Left ventricle myocardium inferior (tissue), 1 donor: ENCODE measurements around the gene ACTMAP. TPM values are rescaled to one million over a fixed set of nuclear protein-coding genes. Genes with fewer than 3 reads are reported as not detected.

Experiments
- DNase-seq: peaks from one replicate; pipeline ENCODE4 v3.0.0-alpha.2; 2020
- H3K27ac ChIP-seq: fragments of 200-600 bp; replicated peaks from 2 replicates; pipeline ENCODE4 v1.8.0; 2021
- H3K27me3 ChIP-seq: fragments of 200-600 bp; 2 replicates; pipeline ENCODE4 v1.8.0; 2021; ENCODE audit warnings: low read depth
- H3K36me3 ChIP-seq: fragments of 200-600 bp; 2 replicates; pipeline ENCODE4 v1.8.0; 2021
- H3K4me1 ChIP-seq: fragments of 200-600 bp; 2 replicates; pipeline ENCODE4 v1.8.0; 2021
- H3K4me3 ChIP-seq: fragments of 200-600 bp; 2 replicates; pipeline ENCODE4 v1.8.0; 2021; ENCODE audit warnings: mild to moderate bottlenecking, moderate library complexity
- H3K9me3 ChIP-seq: fragments of 200-600 bp; replicated peaks from 2 replicates; pipeline ENCODE4 v1.8.0; 2021
- CTCF ChIP-seq: fragments of 200-600 bp; IDR thresholded peaks from 2 replicates; pipeline ENCODE4 v1.8.0; 2021; ENCODE audit warnings: antibody characterized with exemption, mild to moderate bottlenecking, borderline replicate concordance
- intact Hi-C: fragments of 100-400 bp; cut with micrococcal nuclease; formaldehyde crosslinking; loops from one replicate; pipeline ENCODE4 v1.11.0; 2022
- long read RNA-seq: library from polyadenylated mRNA; unstranded; transcript quantifications from one replicate; pipeline ENCODE4 v2.0.0, GENCODE V29; 2021
- total RNA-seq: library from RNA; stranded (reverse); fragmentation: NEBNext Ultra II Directional; extraction: Animal tissue kit (Norgen Biotek cat#: 25700); gene quantifications from one replicate; pipeline ENCODE4 v1.2.1, GENCODE V29; 2021
- donor health status: DM: no; HTN: yes; CAD: no; lungs with severe emphysema.

Gene ACTMAP
- 7.4 TPM for total RNA-seq
- long read RNA-seq, partial matches to known transcripts: 5 of 14 reads
- long read RNA-seq, other reads (novel, unspliced or antisense): 5 of 14 reads

DNA sequence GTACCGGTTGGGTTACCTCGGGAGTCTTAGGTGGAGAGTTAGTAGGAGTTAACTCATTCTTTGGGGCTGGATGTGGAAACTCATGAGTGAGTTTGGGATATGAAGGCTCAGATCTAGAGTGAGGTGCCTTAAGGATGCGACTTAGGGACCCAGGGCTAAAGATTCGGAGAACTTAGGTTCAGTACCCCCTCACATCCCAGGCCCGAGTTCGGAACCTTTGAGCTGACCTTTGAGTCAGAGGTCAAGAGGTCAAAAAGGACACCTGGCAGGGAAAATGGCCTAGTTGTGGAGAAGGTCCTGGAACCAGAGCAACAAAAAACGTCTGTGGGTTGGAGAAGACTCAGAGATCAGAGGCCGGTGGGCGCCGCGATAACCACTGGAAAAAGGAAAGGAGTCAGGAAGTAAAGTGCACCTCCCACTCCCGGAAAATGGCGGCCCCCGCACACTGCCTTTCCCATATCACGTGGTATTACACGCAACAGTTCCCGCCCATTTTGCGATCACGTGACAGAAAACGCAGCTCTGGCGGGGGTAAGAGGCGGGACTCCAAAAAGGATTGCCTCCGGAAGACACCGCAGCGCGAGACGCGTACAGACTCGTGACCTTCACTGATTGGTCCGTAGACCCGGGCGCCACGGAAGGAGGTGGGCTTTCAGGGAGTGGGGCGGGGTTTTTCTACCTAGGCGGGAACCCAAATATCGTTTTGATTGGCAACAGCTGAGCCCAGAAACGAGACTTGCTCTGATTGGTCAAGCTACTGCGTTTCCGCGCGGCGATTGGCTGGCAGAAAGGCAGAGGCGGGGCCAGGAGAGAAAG lies at the start of gene ACTMAP:
Gene ACTMAP (minus strand): TSS at position 420 of the 816 bp plus-strand sequence. CDS start 674 bp downstream, outside the sequence.
- intact Hi-C loops: loop anchor here (5.0 kb wide), 1 partner anchor 93 kb away; no protein-coding TSS in a partner anchor
- peaks cover 2% of the 10 kb centered on the region for H3K36me3 ChIP-seq
- peak within 1 kb of the TSS; percentile 96 for H3K27ac ChIP-seq
- H3K4me3 ChIP-seq: peak within 1 kb of the TSS; percentile 75
- peak; percentile 99 for DNase-seq
- TF ChIP-seq CTCF: no peak
- no peaks in the 10 kb centered on the region for H3K27me3 ChIP-seq
- H3K9me3 ChIP-seq: no peaks in the 10 kb centered on the region
- H3K4me1 ChIP-seq: peaks cover 71% of the 10 kb centered on the region

DNA sequence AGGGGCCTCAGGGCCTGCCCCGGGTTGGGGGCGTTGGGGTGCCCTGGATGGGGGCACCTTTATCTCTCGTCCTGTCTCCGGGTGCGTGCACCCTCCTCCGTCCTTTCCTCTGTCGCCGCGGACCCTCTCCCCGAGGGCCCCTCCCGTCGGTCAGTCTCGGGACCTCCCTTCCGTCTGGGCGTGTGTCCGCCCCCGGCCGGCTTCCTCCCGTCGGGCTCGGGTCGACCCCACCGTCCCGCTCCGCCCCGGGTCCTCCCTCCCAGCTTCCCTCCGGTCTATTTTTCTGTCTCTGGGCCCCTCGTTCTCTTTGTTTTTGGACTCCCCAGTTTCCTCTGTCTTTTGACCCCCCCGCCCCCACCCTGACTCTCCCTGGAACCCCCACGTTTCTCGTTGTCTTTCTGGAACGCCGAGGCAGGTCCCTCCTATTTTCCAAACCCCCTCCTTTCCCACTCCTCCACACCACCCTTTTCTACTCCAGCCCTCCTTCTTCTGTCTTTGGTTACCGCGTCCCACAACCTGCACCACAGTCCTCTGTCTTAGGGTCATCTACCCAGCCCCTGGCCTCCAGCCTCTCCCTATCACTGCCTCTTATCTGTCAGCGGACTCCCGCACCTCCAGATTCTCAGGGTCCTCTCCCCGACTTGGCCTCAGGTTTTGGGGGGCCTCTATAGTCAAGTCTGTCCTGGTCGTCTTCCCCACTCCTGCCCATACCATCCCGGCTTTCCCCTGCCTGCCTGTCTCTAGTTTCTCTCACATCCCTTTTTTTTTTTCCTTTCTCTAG lies 49.5 kb upstream of the ACTMAP start:
- no peaks in the 10 kb centered on the region for H3K9me3 ChIP-seq
- H3K4me1 ChIP-seq: peaks cover 63% of the 10 kb centered on the region
- intact Hi-C loops: no loop called here
- H3K27ac ChIP-seq: peak overlapping the region; percentile 99
- H3K27me3 ChIP-seq: no peaks in the 10 kb centered on the region
- DNase-seq: peak; percentile 70
- H3K36me3 ChIP-seq: peaks cover 19% of the 10 kb centered on the region
- no peak for TF ChIP-seq CTCF
- H3K4me3 ChIP-seq: peak overlapping the region; percentile 97

GRCh38 chr19:40798683-40799557 lies 48.6 kb upstream of the ACTMAP start, which contains the start of gene EGLN2:
Gene EGLN2, plus strand, starts transcription at chr19:40799191. Its CDS starts 1,382 bp downstream, at chr19:40800573.
- Histone ChIP-seq H3K36me3 (peaks cover 19% of the 10 kb centered on the region), H3K4me3 (peak within 1 kb of the TSS; percentile 97), H3K27ac (peak within 1 kb of the TSS; percentile 99), H3K4me1 (peaks cover 55% of the 10 kb centered on the region), H3K27me3 (no peaks in the 10 kb centered on the region), H3K9me3 (no peaks in the 10 kb centered on the region)
- peak; percentile 100 for DNase-seq
- TF ChIP-seq CTCF: no peak
- intact Hi-C loops: no loop called here

DNA sequence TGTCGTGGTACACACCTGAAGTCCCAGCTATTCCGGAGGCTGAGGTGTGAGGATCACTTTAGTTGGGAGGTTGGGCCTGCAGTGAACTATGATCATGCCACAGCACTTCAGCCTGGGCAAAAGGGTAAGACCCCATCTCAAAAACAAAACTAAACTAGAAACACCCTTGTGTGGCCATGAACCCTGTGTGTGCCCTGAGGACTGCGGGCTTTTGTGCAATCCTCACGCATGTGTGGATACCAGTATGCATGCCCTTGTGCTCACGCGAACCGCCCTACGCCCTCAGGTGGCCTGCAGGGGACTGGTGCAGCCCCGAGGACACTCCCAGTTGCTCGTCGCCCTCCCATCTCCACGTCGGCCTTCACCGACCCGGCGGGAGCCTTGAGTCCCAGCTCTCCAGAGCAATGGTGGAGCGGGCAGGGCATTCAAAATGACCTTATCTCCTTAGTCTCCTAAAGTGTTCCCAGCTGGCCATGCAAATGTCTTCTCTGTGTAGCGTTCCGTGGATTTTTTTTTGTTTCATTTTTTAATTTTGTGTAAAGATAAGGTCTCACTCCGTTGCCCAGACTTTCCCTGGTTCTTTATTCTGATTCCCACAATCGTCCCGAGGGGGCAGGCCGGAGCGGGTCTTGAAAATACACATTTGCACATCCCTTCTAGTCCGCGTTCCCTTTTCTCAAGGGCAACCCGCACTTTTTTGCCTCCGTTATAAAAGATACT lies 47.8 kb upstream of the ACTMAP start:
- no peaks in the 10 kb centered on the region for H3K9me3 ChIP-seq
- TF ChIP-seq CTCF: peak; percentile 57
- no peaks in the 10 kb centered on the region for H3K27me3 ChIP-seq
- H3K36me3 ChIP-seq: peaks cover 21% of the 10 kb centered on the region
- peaks cover 47% of the 10 kb centered on the region for H3K4me1 ChIP-seq
- peak overlapping the region; percentile 97 for H3K4me3 ChIP-seq
- intact Hi-C loops: no loop called here
- H3K27ac ChIP-seq: peak overlapping the region; percentile 99
- DNase-seq: peak; percentile 60
